Tibial nerve (tissue), 3 donors: ENCODE measurements around the gene OTOS.

Experiments
- CTCF ChIP-seq, 5 experiments: fragments of 200-600 bp in 3 of 5; fragments of 450-650 bp in 2 of 5; sonication (generic) in 3 of 5; IDR thresholded peaks; one replicate each; pipeline ENCODE4 v1.5.1; 2016 to 2019; ENCODE audit warnings: antibody characterized with exemption in 5 of 5, mild to moderate bottlenecking in 3 of 5, moderate library complexity in 2 of 5
- POLR2A ChIP-seq, 2 donors: fragments of 450-650 bp; IDR thresholded peaks; one replicate each; pipeline ENCODE4 v1.6.1; 2017; ENCODE audit warnings: antibody characterized with exemption in 2 of 2, mild to moderate bottlenecking in 2 of 2, moderate library complexity in 2 of 2

- TF ChIP-seq CTCF (IDR thresholded peaks at IDR 0.05) (no peak), POLR2A (IDR thresholded peaks at IDR 0.05) (no peak)
Measured at GRCh38 chr2:240166761-240167587, 26.5 kb upstream of the OTOS start.
